Rectal smooth muscle tissue (tissue), 1 donor: ENCODE results near the gene ST6GALNAC2.
"Not testable (repeated sequence)": the region's sequence is repeated elsewhere in the genome, so short reads cannot be mapped to it uniquely, and the experiment has no call there.

ENCODE experiments used
- H3K27ac ChIP-seq: one replicate; pipeline ENCODE4 v1.7.0; 2013; ENCODE audit warnings: low read depth, low read length, inconsistent platforms
- H3K27me3 ChIP-seq: one replicate; pipeline ENCODE4 v1.7.0; 2013; ENCODE audit warnings: low read length; ENCODE audit not compliant: control insufficient read depth, insufficient read depth
- H3K36me3 ChIP-seq: one replicate; pipeline ENCODE4 v1.7.0; 2013; ENCODE audit warnings: low read length; ENCODE audit not compliant: control insufficient read depth, insufficient read depth
- H3K4me1 ChIP-seq: one replicate; pipeline ENCODE4 v1.7.0; 2013; ENCODE audit warnings: low read length; ENCODE audit not compliant: control insufficient read depth, insufficient read depth
- H3K4me3 ChIP-seq: one replicate; pipeline ENCODE4 v1.7.0; 2013; ENCODE audit warnings: low read length
- H3K9ac ChIP-seq: one replicate; pipeline ENCODE4 v1.7.0; 2013; ENCODE audit warnings: low read length

The ST6GALNAC2 gene

DNA sequence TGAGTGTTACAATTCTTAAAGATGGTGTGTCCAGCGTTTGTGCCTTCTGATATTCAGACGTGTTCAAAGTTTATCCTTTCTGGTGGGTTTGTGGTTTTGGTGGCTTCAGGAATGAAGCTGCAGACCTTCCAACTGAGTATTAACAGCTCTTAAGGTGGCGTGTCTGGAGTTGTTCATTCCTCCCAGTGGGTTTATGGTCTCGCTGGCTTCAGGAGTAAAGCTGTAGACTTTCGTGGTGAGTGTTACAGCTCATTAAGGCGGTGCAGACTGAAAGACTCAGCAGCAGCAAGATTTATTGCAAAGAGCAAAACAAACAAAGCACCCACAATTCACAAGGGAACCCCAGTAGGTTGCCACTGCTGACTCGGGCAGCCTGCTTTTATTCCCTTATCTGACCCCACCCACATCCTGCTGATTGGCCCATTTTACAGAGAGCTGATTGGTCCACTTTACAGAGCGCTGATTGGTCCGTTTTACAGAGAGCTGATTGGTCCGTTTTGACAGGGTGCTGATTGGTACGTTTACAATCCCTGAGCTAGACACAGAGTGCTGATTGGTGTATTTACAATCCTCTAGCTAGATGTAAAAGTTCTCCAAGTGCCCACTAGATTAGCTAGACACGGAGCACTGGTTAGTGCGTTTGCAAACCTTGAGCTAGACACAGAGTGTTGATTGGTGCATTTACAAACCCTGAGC lies 28.6 kb upstream of the ST6GALNAC2 start:
- H3K4me3 ChIP-seq, H3K4me1 ChIP-seq, H3K27ac ChIP-seq, H3K9ac ChIP-seq, H3K36me3 ChIP-seq, H3K27me3 ChIP-seq: not testable (repeated sequence)

DNA sequence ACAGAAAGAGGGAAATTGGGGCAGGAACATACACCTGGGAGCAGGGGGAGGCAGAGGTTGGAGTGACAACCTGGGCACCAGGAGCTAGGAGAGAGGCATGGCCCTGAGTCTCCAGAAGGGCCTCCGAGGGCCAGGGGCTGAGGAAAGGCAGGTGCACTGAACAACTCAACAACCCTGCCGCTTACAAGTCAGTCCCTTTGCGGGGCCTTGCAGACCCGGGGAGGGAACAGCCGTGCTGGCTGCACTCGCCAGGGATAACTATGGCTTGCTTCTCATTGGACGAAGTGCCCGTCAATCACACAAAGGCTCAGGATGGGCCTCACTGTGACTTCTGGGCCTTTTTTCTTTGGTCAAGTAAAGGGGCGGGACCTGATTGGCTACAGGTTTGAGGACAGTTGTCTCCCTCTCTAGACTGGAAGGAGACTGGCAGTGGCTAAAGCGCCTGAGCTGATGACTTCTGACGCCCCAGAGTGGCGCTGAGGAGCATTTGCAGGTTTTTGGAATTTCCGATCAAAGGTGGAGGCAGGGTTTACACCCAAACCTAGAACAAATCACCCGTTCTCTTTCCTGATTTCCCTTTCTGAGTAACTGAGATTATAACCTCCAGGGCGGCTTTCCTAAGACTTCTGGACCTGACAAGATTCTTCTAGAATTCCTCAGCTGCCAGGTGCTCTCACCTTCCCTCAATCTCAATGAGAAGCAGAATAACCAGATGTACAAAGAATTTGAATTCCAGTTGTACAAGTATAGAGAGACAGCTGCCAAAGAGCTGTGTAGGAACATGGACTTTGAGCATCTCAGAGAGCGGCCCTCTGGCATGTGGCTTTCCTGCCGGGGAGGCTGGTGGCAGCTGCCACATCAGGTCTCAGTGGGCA lies 27.6 kb upstream of the ST6GALNAC2 start:
- no peak overlapping the region for H3K9ac ChIP-seq
- H3K27me3 ChIP-seq = no peaks in the 10 kb centered on the region
- no peak overlapping the region for H3K4me3 ChIP-seq
- H3K4me1 ChIP-seq = no peaks in the 10 kb centered on the region
- H3K36me3 ChIP-seq = no peaks in the 10 kb centered on the region
- no peak overlapping the region for H3K27ac ChIP-seq

DNA sequence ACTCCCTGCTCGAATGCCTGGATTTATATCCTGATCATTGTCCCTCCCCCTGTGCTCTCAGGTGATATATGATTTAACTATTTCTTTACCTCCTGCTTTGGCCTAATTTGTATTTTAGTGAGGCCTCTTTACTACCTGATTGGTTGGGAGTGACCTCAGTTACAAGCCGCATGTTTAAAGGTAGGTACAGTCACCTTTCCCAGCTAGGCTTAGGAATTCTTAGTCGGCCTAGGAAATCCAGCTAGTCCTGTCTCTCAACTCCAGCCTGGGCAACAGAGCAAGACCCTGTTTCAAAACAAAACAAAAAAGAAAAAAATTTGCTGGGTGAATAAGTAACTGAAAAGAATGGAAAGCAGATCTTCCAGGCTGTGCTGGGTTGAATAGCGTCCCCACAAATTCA lies 26.8 kb upstream of the ST6GALNAC2 start:
- Histone ChIP-seq H3K9ac (no peak overlapping the region), H3K27me3 (no peaks in the 10 kb centered on the region), H3K27ac (no peak overlapping the region), H3K4me1 (no peaks in the 10 kb centered on the region), H3K36me3 (no peaks in the 10 kb centered on the region), H3K4me3 (no peak overlapping the region)

DNA sequence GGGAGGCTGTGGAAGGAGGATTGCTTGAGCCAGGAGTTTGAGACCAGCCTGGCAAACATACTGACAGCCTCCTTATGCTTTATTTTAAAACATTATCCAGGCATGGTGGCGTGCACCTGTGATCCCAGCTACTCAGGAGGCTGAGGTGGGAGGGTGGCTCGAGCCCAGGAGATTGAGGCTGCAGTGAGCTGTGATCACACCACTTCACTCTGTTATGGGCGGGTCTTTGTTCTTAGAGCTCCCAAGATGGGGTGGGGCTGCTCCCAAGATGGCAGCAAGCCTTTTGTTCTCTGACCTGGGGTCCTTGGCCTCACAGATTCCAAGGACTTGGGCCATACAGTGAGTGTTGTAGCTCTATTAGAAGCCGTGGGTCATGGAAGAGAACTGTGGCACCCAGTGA lies 26.1 kb upstream of the ST6GALNAC2 start:
- Histone ChIP-seq H3K9ac (no peak overlapping the region), H3K27ac (no peak overlapping the region), H3K4me3 (no peak overlapping the region), H3K27me3 (no peaks in the 10 kb centered on the region), H3K36me3 (no peaks in the 10 kb centered on the region), H3K4me1 (no peaks in the 10 kb centered on the region)

DNA sequence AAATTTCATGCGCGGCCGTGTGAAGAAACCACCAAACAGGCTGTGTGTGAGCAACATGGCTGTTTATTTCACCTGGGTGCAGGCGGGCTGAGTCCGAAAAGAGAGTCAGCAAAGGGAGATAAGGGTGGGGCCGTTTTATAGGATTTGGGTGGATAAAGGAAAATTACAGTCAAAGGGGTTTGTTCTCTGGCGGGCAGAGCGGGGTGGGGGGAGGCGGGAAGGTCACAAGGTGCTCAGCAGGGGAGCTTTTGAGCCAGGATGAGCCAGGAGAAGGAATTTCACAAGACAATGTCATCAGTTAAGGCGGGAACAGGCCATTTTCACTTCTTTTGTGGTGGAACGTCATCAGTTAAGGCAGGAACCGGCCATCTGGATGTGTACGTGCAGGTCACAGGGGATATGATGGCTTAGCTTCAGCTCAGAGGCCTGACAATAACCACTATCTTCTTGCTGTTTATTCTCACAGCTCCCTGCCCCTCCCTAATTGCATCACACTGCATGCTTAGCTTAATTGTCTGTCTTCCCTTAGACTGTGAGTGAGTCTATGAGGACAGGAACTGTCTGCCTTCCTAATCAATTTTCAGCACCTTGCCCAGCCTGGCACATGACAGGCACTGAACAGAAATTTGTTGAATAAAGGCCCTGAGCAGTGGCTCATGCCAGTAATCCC lies 25.6 kb upstream of the ST6GALNAC2 start:
- not testable (repeated sequence) for H3K4me1 ChIP-seq, H3K27me3 ChIP-seq, H3K9ac ChIP-seq, H3K36me3 ChIP-seq, H3K27ac ChIP-seq, H3K4me3 ChIP-seq

DNA sequence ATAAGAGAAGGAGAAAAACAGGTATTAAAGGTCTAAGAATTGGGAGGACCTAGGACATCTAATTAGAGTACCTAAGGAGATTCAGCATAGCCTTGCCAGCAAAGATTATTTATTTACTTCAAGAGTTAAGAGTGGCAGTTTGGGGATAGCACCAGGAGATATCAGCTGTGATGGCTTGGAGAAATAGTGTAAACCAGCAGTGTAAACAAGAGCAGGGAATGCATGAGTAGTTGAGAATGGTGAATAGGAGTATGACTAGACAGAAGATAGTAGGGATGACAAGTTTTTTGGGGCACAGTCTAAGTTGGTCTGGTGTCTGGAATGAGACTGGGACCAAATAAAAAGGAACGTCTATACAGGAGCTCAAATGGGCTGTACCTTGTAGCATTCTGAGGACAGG lies 21.0 kb upstream of the ST6GALNAC2 start:
- H3K9ac ChIP-seq, H3K4me3 ChIP-seq, H3K4me1 ChIP-seq, H3K27ac ChIP-seq, H3K27me3 ChIP-seq, H3K36me3 ChIP-seq: not testable (repeated sequence)

DNA sequence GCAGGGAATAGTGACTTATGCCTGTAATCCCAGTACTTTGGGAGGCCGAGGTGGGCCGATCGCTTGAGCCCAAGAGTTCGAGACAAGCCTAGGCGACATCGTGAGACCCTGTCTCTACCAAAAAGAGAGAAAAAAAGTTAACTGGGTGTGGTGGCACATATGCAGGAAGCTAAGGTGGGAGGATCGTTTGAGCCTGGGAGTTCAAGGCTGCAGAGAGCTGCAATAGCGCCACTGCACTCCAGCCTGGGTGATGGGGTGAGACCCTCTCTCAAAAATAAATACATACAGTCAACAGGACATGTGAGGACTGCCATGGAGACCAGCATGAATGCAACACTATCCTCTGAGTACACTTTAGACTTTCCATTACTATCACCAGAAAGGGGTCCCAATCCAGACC lies 15.4 kb upstream of the ST6GALNAC2 start:
- Histone ChIP-seq H3K36me3 (no peaks in the 10 kb centered on the region), H3K27ac (no peak overlapping the region), H3K4me3 (no peak overlapping the region), H3K27me3 (no peaks in the 10 kb centered on the region), H3K9ac (no peak overlapping the region), H3K4me1 (no peaks in the 10 kb centered on the region)

DNA sequence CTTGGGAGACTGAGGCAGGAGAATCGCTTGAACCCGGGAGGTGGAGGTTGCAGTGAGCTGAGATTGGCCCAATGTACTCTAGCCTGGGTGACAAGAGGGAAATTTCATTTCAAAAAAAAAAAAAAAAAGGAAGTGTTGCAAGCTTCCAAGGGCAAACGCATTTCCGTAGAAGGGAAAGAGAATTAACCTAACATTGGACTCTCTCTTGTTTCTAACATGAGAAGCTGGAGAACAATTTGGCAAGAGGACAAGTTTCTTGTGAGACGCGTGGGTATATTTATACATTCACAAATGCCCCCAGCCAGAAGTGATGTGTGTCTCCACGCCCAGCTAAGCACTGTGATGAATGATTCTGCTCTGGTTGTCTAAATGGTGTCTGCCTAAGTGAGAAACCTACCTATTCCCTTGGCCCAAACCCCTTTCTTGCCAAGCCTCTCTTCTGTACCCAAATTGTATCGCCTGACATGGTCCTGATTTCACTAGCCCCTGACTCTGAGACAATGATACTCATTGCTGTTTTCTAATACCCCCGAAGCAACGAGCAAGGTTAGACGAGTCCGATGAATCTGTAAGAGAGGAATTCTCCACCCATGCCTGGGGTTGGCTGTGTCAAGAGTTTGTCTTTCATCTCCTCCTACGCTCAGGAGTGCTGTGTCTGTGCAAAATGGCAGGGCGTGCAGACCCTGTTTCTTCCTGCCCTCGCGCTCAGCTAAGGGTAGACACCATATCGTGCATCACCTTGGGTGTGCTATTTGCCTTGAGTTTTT lies 14.2 kb upstream of the ST6GALNAC2 start:
- Histone ChIP-seq H3K36me3 (no peaks in the 10 kb centered on the region), H3K27me3 (no peaks in the 10 kb centered on the region), H3K4me3 (no peak overlapping the region), H3K4me1 (no peaks in the 10 kb centered on the region), H3K9ac (no peak overlapping the region), H3K27ac (no peak overlapping the region)

DNA sequence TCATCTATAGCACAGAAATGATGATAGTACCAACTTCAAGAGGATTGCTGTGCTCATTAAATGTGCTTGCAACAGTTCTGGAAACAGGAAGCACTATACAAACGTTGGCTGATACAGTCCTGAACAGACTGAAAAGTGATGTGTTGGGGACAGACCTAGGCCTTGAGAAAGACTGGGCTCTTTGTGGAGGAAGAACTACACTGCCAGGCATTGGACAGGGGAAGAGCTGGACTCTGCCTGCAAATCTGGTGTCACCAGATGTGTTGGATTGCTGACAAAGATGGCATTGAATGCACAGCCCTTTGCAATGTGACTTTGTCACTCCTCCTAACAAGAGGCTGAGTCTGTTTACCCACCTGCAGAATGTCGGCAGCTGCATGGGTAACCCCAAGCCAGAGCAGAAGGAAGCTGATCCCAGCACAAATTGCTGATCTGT lies 12.4 kb upstream of the ST6GALNAC2 start:
- no peak overlapping the region for H3K27ac ChIP-seq
- no peaks in the 10 kb centered on the region for H3K27me3 ChIP-seq
- no peaks in the 10 kb centered on the region for H3K36me3 ChIP-seq
- no peak overlapping the region for H3K4me3 ChIP-seq
- H3K9ac ChIP-seq = no peak overlapping the region
- no peaks in the 10 kb centered on the region for H3K4me1 ChIP-seq

DNA sequence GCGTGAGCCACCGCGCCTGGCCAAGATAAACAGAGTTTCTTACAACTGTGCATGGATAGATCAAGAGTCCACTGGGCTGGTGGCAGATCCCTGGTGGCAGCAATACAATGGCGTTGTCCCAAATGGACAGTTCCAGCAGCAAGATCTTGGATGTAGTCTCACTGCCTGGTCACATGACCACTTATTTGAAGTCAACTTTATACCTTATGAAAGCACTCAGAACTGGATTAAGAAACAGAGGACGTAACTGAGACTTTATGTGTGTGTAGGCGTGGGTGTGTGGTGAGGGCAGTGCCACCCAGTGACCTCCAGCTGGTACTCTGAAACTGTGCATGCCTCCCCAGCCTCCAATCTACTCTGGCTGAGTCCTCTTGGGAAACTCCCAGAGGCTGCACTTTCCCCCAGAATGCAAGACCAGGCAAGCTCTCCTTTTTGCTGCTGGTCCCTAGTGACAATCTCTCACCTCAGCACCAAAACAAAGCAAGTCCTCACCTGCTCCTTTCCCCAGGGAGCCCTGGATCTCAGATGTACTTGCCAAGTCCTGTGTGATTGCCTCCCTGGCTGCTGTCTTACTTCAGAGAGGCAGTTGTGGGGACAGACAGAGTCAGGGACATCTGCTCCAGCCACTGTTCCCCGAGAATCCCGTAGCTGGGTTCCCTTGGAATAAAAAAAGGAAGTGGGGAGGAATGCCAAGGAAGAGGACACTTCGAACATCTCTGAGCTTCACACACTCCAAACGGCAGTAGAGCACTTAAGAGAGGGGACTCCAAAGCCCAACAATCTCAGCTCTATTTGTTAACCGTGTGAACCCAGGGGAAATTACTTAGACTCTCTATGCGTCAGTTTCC lies 11.7 kb upstream of the ST6GALNAC2 start:
- H3K27ac ChIP-seq = no peak overlapping the region
- H3K36me3 ChIP-seq = no peaks in the 10 kb centered on the region
- H3K9ac ChIP-seq = no peak overlapping the region
- no peak overlapping the region for H3K4me3 ChIP-seq
- no peaks in the 10 kb centered on the region for H3K4me1 ChIP-seq
- no peaks in the 10 kb centered on the region for H3K27me3 ChIP-seq

DNA sequence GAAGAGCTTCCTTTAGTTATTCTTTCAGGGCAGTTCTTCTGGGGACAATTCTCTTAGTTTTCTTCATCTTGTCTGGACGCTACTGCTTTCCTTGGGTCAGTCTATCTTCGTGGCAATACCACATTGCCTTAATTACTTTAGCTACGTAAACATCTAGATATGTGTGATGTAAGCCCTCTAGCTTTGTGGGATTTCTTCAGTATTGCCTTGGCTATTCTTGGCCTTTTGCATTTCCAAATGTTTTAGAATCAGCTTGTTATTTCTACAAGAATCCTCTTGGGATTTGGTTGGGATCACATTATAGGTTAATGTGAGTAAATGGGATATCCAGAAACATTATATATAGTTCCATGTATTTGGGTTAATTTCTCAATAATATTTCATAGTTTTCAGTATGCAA lies 9.0 kb upstream of the ST6GALNAC2 start:
- Histone ChIP-seq H3K4me1 (no peaks in the 10 kb centered on the region), H3K4me3 (no peak overlapping the region), H3K27me3 (no peaks in the 10 kb centered on the region), H3K27ac (no peak overlapping the region), H3K9ac (no peak overlapping the region), H3K36me3 (no peaks in the 10 kb centered on the region)
